GF-D8 (cell line): ENCODE results near the gene FAU.
"Not testable (repeated sequence)": the region's sequence is repeated elsewhere in the genome, so short reads cannot be mapped to it uniquely, and the experiment has no call there.

Experiments used
- DNase-seq: peaks from one replicate; lab custom pipeline; 2025; lab: John Stamatoyannopoulos, UW

Gene FAU

DNA sequence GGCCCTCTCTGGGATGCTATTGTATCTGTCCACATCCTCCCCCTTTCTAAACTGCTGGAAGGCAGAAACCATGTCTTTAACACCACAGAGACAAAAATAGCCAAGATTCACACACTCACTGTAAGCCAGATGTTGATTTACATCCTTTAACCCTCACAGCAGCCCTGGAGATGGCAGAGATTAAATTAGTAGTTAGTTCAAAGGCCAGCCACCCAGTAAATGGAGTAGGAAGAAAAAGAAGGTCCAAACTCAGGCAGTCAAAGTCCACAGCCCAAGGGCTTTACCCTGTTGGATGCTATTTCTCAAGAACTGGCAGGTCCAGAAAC is 2.3 kb downstream of the FAU start:
- no peak for DNase-seq

DNA sequence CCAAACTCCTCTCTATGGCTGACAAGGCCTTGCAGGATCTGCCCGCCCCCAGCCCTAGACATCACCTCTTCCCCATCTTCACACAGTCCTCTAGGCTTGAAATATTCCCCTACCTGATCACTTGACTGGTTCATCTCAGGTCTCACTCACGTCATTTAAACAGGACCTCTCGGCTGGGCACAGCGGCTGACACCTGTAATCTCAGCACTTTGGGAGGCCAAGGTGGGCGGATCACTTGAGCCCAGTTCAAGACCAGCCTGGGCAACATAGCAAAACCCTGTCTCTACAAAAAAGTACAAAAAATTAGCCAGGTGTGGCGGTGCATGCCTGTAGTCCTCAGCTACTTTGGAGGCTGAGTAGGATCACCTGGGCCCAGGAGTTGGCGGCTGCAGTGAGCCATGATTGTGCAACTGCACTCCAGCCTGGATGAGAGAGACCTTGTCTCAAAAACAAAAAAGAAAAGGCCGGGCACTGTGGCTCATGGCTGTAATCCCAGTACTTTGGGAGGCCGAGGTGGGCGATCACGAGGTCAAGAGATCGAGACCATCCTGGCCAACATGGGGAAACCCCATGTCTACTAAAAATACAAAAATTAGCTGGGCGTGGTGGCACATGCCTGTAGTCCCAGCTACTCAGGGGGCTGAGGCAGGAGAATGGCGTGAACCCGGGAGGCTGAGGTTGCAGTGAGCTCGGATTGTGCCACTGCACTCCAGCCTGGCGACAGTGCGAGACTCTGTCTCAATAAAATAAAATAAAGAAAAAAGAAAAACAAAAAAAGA is 2.9 kb downstream of the FAU start:
- DNase-seq, result not testable (repeated sequence)

DNA sequence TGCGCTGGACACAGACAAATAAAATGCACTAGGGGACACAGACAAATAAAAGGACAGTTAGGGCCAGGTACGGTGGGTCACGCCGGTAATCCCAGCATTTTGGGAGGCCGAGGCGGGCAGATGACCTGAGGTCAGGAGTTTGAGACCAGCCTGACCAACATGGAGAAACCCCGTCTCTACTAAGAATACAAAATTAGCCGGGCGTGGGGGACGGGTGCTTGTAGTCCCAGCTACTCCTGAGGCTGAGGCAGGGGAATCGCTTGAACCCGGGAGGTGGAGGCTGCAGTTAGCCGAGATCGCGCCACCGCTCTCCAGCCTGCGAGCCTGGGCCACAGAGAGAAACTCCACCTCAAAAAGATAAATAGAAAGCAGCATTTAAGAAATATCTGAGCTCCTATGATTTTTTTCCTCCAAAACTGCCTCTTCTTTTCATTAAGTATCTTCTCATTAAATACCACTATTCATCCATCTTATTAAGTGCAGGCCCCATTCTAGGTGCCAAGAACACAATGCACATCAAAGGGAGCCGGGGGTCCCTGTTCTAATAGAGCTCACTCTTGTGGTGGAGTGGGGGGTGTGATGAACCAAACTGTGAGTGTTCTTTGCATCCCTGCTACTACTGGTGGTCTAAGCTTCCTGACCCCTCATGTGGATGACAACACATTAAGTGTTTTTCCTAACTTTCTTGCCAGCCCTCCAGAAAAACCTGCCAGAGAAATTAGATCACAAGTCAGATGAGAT is 3.7 kb downstream of the FAU start:
- DNase-seq, result no peak

DNA sequence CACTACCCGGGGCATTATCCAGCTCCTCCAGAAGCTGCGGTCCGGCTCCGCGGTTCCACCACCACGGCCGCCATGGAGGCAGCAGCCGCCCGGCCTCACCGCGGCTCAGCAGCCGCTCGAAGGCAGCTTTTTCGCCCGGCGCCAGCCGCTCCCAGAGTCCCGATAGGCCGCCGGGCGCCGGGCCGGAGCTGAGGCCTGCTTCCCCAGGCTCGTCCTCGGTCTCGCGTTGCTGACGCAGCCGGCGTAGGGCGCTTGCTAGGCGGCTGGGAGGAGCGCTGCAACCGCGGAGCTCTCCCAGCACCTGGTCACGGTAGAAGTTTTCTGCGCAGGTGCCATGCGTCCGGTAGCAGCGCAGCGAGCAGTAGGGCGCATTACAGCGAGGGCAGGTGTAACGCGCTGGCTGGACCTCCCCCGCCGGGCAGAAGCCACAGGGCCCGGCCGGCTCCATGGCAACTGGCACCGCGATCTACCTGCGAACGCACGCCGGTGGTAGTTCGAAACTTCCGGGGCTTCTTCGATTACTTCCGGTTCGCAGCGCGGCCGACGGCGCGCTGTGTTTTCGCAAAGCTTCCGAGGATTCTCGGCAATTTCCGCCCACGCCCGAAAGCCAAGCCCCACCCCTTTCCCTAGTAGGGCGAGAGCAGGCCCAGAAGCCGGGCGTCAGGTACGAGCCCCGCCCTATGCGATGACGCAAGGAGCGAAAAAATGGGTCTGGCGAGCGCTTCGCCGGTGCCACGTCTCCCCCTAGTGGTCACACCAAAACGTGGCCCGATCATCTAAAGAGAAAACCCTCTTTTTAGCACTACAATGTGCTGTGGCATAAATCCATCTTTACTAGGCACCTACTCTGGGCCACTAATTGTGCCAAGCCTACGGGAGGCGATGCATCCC is 4.5 kb downstream of the FAU start, which contains the start of gene ZNHIT2:
Gene ZNHIT2, minus strand, starts transcription at position 496 of the 891 bp plus-strand sequence. Its CDS starts 48 bp downstream, at position 448.
- DNase-seq, result peak; percentile 94

DNA sequence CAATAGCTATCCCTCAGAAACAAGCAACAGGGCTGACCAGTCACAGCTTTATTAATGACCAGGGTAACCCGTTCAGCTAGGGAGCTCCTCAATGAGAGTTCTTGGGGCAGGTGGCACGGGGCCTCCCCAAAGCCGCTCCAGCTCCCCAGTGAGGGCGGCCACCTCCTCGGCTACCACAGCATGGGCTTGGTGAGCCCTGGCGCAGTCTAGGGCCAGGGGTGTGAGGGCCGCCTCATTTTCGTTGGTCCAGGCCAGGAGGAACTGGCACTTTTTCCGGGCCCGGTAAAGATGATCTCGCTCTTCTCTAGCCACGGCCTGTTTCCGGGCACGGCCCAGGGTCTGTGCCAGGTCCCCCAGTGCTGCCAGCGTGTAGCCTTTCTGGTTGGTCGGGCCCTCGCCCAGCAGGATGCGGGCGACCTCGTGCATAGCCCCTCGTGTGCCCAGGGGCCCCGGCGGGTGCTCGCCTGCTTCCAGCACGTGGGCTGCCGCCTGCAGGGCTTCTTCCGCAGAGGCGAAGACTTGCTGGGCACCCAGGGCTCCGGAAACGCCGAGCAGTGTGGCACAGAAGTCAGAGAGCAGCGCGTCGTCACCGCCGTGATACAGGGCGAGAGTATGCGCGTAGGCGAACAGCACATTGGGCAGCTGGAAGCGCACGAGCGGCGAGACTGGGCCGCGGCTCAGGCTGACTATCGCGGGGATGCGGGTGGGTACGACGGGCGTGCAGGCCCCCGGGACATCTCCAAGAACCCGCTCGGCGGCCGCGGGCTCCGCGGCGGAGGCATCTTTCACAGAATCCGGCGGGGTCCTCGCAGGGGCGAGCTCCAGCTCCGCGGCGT is 5.3 kb downstream of the FAU start:
- peak; percentile 5 for DNase-seq

DNA sequence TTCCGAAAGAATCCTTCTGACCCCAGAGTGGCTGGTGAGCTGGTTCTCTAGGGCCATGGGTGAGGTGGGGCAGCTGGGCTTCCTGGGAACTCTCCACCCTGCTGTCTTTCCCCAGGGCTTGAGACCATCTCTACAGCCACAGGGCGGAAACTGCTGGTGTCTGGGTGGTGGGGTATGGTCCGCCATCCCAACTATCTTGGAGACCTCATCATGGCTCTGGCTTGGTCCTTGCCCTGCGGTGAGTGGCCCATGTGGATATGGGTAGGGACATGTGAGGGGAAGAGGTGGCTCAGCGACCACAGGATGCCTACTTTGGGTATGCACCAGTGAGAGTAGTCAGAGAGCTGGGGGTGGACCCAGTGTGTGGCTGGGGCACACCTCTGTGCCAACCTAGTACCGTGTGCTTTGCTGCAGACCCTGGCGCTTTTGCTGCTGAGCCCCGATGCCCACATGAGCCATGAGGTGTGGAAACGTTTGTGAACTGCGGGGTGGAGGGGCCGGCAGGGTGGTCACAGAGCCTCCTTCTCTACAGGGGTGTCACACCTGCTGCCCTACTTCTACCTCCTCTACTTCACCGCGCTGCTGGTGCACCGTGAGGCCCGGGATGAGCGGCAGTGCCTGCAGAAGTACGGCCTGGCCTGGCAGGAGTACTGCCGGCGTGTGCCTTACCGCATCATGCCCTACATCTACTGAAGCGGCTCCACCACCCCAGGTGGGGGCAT is 6.4 kb downstream of the FAU start:
- DNase-seq, result no peak

DNA sequence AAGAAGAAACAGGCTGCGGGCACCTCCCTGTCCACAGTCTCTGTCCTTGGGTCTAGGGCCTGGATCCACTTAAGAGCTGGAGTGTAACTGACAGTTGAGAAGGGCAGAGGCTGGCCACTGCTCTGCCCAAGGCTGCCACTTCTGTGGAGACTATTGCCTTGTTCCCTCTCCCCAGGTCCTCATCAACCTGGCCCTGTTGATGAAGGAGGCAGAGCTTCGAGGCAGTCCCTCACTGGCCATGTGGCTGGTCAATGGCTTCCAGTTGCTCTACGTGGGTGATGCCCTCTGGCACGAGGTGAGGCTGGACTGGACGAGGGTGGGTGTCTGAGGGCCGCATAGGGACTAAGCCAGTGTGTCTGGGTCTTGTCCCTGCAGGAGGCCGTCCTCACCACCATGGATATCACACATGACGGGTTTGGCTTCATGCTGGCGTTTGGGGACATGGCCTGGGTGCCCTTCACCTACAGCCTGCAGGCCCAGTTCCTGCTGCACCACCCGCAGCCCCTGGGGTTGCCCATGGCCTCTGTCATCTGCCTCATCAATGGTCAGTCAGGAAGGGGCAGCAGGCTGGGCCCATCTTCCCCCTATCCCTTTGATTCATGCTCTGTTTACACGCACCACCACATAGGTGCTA is 7.3 kb downstream of the FAU start:
- DNase-seq, result no peak

DNA sequence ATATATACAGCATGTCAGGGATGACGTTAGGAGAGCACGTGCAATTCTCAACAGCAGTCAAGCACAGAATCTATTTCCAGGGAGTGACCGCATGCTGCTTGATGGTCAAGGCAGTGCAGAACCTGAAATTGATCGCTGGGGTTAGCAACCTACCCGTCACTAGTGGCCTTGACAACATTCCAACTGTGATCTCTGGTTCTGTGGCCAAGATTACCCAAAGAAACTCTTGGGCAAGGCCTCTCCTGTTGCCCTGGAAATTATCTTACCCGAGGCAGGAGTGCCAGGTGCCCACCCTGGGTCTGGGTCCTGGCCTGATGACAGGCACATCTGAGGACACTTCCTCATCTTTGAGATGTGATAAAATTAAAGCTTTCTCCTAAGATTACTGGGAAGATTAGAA is 8.1 kb downstream of the FAU start:
- DNase-seq, result no peak

DNA sequence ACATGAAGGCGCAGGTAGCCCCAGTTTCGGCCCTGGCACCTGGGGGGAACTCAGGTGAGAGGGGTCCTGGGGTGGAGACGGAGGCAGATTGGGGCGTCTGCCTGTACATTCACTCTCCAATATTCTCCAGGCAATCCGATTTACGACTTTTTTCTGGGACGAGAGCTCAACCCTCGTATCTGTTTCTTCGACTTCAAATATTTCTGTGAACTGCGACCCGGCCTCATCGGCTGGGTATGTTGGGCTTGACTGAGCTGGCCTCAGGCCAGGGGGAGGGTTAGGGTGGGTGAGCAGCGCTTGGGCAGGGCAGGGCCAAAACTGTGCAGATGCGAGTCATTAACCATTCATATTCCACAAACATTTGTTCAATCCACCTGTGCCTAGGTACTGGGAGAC is 8.6 kb downstream of the FAU start:
- no peak for DNase-seq

DNA sequence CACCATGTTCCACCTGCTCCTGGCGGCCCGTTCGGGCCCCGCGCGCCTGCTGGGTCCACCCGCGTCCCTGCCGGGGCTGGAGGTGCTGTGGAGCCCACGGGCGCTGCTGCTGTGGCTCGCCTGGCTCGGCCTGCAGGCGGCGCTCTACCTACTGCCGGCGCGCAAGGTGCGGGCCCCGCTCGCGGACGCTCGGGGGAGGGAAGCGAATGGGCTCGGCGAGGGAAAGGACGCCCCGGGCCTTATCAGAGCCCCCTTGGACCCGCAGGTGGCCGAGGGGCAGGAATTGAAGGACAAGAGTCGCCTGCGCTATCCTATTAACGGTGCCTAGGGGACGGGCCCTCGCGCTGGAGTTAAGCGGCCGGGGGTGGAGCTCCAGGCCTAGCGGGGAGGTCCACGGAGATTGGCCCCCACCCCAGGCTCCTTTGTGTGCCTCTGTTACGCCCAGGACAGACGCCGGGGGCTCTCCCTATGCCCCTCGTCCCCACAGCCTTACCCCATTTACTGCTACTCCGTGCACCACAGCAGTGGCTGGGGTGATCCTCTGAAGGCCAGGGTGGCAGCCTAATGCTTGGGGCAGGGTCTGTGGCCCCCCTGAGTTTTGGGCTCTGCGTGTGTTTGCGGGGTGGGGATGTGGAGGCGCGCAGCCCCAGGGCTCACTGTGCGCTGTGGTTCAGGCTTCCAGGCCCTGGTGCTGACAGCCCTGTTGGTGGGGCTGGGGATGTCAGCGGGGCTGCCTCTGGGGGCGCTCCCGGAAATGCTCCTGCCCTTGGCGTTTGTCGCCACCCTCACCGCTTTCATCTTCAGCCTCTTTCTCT is 9.2 kb downstream of the FAU start:
- peak; percentile 25 for DNase-seq

DNA sequence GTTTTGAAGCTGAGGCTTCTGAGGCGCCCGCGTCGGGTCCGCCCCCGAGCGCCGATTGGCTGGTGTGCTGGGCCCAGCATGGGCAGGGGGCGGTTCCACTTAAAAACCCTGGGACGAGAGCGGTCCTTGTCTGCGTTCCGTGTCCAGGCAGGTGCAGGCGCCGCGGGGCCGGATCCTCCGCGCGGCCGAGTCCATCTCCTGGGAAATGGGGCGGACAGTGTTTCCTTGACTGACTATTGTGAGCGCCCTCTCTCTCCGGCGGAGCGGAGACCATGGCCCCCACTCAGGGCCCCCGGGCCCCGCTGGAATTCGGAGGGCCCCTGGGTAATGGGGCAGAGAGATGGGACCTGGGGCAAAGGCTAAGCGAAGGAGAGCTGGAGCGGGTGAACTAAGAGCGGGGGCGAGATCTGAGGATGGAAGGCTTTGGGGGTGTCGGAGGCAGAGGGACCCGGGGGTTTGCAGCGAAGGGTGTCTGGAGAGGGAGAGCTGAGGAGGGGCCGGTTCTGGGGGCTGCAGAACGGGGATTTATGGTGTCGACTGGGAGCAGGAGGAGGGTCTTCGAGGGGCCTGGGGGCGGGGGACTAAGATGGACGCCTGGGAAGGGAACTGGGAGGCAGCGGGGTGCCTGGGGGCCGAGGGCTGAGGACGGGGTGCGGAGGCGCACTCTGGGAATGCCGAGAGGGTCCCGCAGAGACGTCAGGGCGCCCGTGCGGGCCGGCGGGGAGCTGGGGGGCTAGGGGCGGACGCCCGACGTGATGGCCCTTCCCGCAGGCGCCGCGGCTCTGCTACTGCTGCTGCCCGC is 10.0 kb downstream of the FAU start, which contains the start of gene TM7SF2:
Gene TM7SF2, plus strand, starts transcription at position 129 of the 802 bp plus-strand sequence. Its CDS starts 144 bp downstream, at position 273.
- DNase-seq, result peak; percentile 81

DNA sequence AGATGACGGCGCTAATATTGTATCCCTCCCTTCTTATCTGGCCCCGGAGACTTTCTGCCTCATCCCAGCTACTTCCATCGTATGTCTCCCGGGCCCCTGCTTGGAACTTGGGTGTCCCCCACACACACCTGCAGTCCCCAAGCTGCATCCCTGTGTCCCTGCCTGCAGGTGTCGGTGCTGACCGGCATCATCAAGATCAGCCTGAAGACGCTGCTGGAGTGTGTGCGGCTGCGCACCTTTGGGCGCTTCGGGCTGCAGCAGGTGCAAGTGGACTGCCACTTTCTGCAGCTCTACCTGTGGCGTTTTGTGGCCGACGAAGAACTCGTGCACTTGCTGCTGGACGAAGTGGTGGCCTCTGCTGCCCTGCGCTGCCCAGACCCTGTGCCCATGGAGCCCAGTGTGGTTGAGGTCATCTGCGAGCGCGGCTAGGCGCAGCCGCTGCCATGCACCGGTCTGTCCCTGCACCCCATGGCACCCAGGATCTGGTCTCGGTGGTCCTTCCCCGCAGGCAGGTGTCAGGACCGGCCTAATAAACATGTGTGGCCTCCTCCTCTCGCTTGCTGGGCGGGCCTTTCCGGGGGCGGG is 10.7 kb downstream of the FAU start:
- no peak for DNase-seq

DNA sequence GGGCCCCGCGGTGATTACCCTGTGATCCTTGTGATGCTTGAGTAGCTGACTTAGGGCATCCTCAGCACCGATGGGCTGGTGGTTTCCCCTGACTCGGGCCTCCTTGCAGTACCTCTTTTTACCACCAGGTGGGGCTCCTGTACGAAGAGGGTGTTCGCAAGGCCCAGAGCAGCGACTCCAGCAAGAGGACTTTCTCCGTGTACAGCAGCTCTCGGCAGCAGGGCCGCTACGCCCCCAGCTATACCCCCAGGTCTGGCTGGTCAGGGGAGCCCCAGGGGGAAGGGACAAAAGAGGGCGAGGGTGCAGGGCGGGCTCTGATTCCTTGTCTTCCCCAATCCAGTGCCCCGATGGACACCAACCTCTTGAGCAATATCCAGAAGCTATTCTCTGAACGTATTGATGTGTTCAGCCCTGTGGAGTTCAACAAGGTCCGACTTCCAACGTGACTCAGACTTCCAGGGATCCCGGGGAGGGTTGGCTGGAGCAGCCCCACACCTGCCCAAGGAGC is 11.5 kb downstream of the FAU start:
- peak; percentile 36 for DNase-seq

DNA sequence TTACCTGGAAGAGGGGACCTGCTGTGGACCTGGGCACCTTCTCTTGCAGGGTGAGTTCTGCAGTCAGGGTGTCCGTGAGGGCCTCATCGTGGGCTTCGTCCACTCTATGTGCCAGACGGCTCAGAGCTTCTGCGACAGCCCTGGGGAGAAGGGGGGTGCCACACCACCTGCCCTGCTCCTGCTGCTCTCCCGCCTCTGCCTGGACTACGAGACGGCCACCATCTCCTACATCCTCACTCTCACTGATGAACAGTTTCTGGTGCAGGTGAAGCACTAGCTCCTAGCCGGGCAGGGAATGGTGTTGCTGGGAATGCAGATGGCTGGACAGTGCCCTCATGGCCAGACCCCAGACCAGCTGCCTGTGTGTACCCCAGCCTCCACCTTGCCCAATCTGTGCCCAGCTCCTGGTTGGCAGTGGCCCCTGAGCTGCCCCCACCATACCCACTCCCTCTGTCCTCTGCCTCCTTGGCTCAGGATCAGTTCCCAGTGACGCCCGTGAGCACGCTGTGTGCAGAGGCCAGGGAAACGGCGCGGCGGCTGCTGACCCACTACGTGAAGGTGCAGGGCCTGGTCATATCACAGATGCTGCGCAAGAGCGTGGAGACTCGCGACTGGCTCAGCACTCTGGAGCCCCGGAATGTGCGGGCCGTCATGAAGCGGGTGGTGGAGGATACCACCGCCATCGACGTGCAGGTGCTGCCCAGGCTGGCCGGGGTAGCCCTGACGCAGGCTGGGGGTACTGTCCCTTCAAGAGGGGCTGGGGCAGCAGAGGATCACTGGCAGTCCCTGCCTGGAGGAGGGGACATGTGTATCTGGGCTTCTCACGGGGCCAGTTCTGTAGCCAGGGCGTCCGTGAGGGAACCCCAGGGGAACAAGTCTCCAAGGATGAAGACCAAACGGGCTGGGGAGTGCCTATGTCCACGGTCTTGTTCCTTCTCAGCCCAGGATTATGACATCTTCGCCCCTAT is 12.4 kb downstream of the FAU start:
- no peak for DNase-seq

DNA sequence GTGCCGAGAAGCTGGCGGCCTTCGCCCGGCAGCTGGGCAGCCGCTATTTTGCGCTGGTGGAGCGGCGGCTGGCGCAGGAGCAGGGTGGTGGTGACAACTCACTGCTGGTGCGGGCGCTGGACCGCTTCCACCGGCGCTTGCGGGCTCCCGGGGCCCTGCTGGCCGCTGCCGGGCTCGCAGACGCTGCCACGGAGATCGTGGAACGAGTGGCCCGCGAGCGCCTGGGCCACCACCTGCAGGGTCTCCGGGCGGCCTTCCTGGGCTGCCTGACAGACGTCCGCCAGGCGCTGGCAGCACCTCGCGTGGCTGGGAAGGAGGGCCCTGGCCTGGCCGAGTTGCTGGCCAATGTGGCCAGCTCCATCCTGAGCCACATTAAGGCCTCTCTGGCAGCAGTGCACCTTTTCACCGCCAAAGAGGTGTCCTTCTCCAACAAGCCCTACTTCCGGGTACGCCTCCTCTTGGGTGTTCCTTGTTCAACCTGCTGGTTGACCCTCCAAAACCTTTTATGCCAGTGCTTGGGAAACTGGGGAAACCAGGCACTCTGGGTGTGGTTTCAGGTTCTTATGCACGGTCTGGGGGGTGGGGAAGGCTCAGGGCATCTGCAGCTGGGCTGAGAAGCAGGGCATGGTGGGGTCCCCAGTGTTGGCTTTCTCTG is 13.3 kb downstream of the FAU start:
- no peak for DNase-seq

DNA sequence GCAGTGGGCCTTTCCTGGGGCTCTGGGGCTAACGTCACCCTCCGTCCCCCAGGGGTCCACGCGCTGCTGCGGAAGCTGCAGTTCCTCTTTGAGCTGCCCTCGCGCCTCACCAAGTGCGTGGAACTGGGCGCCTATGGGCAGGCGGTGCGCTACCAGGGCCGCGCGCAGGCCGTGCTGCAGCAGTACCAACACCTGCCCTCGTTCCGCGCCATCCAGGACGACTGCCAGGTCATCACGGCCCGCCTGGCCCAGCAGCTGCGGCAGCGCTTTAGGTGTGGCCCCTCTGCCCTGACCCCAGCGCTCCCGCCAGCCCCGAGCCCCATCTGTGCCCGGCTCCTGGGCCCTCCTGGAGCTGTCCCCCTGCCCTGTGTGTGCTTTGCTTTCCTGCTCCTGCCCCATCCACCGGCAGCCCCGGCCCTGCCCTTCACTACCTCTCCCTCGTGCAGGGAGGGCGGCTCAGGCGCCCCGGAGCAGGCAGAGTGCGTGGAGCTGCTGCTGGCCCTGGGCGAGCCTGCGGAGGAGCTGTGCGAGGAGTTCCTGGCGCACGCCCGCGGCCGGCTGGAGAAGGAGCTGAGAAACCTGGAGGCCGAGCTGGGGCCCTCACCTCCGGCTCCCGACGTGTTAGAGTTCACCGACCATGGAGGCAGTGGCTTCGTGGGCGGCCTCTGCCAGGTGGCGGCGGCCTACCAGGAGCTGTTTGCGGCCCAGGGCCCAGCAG is 14.0 kb downstream of the FAU start:
- no peak for DNase-seq
